WERI-Rb-1 (cell line): ENCODE data around the gene RAB4A.
"Not testable (repeated sequence)": the region's sequence is repeated elsewhere in the genome, so short reads cannot be mapped to it uniquely, and the experiment has no call there.

Experiments
- DNase-seq: peaks from one replicate; pipeline ENCODE4 v3.0.0-alpha.2; 2020
- H3K27ac ChIP-seq: fragments of 250-450 bp; sonication (Bioruptor Pico); 2 replicates; pipeline ENCODE4 v1.5.1; 2020; ENCODE audit warnings: mild to moderate bottlenecking, moderate library complexity
- H3K27me3 ChIP-seq: fragments of 250-450 bp; sonication (Bioruptor Pico); 2 replicates; pipeline ENCODE4 v1.5.1; 2021; ENCODE audit warnings: mild to moderate bottlenecking, low read depth, moderate library complexity; ENCODE audit not compliant: insufficient read depth, severe bottlenecking
- H3K36me3 ChIP-seq: fragments of 250-450 bp; sonication (Bioruptor Pico); 2 replicates; pipeline ENCODE4 v1.5.1; 2020; ENCODE audit warnings: mild to moderate bottlenecking, moderate library complexity
- H3K4me3 ChIP-seq: 2 replicates; pipeline ENCODE4 v1.5.1; 2011; ENCODE audit warnings: low read depth, mild to moderate bottlenecking, control low read depth, low read length
- H3K9me3 ChIP-seq: fragments of 250-450 bp; sonication (Bioruptor Pico); 2 replicates; pipeline ENCODE4 v1.5.1; 2021; ENCODE audit warnings: mild to moderate bottlenecking, moderate library complexity; ENCODE audit not compliant: severe bottlenecking
- TF ChIP-seq, protein P1 (sequence below): IDR thresholded peaks from 2 replicates; pipeline ENCODE4 v1.5.1; 2011; ENCODE audit warnings: low read depth, mild to moderate bottlenecking, control low read depth, inconsistent platforms, low read length

The RAB4A gene

DNA sequence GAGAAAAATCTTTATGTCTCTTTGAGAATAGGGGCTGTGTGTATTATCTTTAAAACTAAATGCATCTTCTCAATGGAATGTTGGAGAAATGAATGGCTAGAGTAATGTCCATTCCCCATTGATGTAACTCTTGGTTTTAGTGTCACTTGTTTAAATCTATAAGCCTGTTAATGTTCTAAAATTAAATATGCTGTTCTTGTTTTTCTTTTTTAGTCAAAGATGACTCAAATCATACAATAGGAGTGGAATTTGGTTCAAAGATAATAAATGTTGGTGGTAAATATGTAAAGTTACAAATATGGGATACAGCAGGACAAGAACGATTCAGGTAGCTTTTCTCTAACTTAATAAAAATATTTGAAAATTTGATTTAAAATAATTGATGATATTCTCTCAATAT is 17.6 kb downstream of the RAB4A start:
- DNase-seq, result no peak

DNA sequence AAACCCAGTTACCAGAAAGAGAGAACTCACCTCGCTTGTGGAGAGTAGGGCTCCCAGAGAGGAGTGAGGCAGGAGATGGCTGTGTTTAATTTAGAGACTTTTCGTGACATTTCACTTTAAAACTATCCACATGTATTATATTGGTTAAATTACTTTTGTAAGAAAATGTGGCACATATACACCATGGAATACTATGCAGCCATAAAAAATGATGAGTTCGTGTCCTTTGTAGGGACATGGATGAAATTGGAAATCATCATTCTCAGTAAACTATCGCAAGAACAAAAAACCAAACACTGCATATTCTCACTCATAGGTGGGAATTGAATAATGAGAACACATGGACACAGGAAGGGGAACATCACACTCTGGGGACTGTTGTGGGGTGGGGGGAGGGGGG is 20.8 kb downstream of the RAB4A start:
- not testable (repeated sequence) for H3K9me3 ChIP-seq, H3K36me3 ChIP-seq, H3K27ac ChIP-seq, H3K27me3 ChIP-seq, DNase-seq, H3K4me3 ChIP-seq

More for the DNA sequence above, 17.6 kb downstream of the RAB4A start:
- TF ChIP-seq, protein P1, sequence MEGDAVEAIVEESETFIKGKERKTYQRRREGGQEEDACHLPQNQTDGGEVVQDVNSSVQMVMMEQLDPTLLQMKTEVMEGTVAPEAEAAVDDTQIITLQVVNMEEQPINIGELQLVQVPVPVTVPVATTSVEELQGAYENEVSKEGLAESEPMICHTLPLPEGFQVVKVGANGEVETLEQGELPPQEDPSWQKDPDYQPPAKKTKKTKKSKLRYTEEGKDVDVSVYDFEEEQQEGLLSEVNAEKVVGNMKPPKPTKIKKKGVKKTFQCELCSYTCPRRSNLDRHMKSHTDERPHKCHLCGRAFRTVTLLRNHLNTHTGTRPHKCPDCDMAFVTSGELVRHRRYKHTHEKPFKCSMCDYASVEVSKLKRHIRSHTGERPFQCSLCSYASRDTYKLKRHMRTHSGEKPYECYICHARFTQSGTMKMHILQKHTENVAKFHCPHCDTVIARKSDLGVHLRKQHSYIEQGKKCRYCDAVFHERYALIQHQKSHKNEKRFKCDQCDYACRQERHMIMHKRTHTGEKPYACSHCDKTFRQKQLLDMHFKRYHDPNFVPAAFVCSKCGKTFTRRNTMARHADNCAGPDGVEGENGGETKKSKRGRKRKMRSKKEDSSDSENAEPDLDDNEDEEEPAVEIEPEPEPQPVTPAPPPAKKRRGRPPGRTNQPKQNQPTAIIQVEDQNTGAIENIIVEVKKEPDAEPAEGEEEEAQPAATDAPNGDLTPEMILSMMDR, result no peak
- H3K27ac ChIP-seq, result no peak overlapping the region
- H3K4me3 ChIP-seq, result no peak overlapping the region
- H3K9me3 ChIP-seq, result no peaks in the 10 kb centered on the region
- no peaks in the 10 kb centered on the region for H3K36me3 ChIP-seq
- no peaks in the 10 kb centered on the region for H3K27me3 ChIP-seq

DNA sequence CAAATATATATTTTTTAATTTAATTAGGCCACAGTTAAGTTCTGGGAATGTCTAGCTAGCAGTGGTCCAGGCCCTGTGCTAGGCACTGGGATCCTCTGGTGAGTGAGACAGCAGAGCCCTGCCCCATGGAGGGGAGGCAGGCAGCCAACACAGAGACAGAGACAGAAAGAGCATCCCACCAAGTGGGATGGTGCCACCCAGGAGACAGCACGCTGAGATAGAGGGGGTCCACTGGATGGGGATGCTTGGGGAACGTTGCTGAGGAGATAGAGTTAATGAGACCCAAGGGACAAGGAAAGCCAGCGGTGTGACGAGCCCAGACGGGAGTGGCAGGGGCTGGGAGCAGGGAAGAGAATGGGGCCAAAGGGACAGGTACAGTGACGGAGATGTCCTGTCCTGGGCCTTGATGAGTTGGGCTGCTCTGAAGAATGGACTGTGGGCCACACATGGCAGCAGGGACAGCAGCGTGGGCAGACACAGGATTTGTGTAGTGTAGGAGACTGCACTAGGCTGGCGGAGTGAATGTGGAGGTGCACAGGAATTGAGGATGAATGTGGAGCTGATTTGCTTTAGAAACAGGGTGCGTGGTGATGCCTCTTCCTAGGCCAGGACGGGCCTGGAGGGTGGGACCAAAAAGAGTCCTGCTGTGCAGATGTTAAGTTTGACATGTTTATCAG is 22.8 kb downstream of the RAB4A start:
- Histone ChIP-seq H3K27ac (no peak overlapping the region), H3K9me3 (no peaks in the 10 kb centered on the region), H3K4me3 (no peak overlapping the region), H3K36me3 (no peaks in the 10 kb centered on the region), H3K27me3 (no peaks in the 10 kb centered on the region)
- TF ChIP-seq, protein P1, result no peak
- no peak for DNase-seq

- DNase-seq, result no peak
- no peak overlapping the region for H3K27ac ChIP-seq
- no peaks in the 10 kb centered on the region for H3K27me3 ChIP-seq
- H3K9me3 ChIP-seq, result no peaks in the 10 kb centered on the region
- TF ChIP-seq, protein P1, result no peak
- peaks cover 4% of the 10 kb centered on the region; the same call in 1 of the 2 replicates for H3K36me3 ChIP-seq
- no peak overlapping the region for H3K4me3 ChIP-seq
These were observed 24.8 kb downstream of the RAB4A start for GRCh38 chr1:229295745-229296144.

DNA sequence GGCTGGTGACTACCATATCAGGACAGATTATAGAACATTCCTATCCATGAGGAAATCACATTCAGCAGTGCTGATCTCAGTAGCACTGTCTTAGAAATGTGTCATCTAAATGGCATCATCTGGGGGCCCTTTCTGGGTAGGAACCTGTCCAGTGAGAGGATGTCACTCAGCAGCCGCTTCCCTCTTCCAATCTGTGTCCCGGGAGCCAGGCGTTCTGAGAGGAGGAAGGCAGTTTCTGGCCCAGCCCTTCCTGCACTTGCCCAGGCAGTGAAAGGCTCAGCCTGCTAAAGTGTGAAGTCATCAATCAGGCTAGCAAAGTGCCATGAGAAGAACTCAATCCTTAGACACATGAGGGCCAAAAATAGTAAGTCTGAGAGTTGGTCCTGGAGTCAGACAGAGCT is 25.6 kb downstream of the RAB4A start:
- TF ChIP-seq, protein P1, result no peak
- no peaks in the 10 kb centered on the region for H3K27me3 ChIP-seq
- H3K9me3 ChIP-seq, result no peaks in the 10 kb centered on the region
- no peak for DNase-seq
- no peak overlapping the region for H3K27ac ChIP-seq
- H3K36me3 ChIP-seq, result peaks cover 4% of the 10 kb centered on the region; the same call in 1 of the 2 replicates
- H3K4me3 ChIP-seq, result no peak overlapping the region

- DNase-seq, result no peak
- H3K4me3 ChIP-seq, result no peak overlapping the region
- H3K36me3 ChIP-seq, result peaks cover 4% of the 10 kb centered on the region; the same call in 1 of the 2 replicates
- H3K27ac ChIP-seq, result no peak overlapping the region
- no peaks in the 10 kb centered on the region for H3K9me3 ChIP-seq
- TF ChIP-seq, protein P1, result no peak
- no peaks in the 10 kb centered on the region for H3K27me3 ChIP-seq
These were observed 26.8 kb downstream of the RAB4A start for GRCh38 chr1:229297746-229298145.
